Vagina (tissue), 2 donors: ENCODE results near the gene SERPIND1.

Experiments used
- POLR2AphosphoS5 ChIP-seq, 2 donors: sonication (generic); formaldehyde crosslinking; IDR thresholded peaks; one replicate each; pipeline ENCODE4 v1.9.0; 2017; ENCODE audit warnings: antibody characterized with exemption in 2 of 2, mild to moderate bottlenecking in 2 of 2, low read depth in 1 of 2; ENCODE audit not compliant: insufficient read depth in 1 of 2
- TF ChIP-seq, protein P1 (sequence below), 3 experiments: fragments of 450-650 bp in 2 of 3; fragments of 200-600 bp in 1 of 3; sonication (generic) in 1 of 3; IDR thresholded peaks; one replicate each; pipeline ENCODE4 v1.5.1; 2017 to 2019; ENCODE audit warnings: antibody characterized with exemption in 3 of 3, mild to moderate bottlenecking in 2 of 3, moderate library complexity in 2 of 3

DNA sequence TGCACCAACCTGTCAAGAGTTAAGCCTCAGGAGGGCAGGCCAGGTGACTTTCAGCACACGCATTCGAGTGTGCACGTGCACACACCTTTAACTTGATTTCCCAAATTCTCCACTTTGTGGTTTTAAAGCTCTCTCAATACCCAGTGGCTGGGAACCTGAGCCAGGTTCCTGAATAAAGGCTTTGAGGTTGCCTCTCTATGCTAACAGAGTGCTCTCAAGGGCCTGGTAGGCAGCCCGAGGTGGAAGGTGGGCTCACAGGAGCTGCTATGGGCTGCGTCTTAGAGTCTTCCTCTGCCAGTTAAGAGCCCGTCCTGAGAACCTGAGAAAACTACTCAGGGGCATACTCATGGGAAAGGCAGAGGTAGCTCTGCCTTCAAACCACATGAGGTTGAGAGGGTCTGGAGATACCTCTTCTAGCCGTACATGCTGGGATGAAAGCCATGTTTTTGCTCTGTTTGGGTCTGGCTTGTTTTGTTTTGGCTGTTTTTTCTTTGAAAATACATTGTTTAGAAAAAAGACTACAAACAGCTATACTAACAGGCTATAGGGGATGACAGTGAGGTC is 11.6 kb upstream of the SERPIND1 start:
- TF ChIP-seq, protein P1, sequence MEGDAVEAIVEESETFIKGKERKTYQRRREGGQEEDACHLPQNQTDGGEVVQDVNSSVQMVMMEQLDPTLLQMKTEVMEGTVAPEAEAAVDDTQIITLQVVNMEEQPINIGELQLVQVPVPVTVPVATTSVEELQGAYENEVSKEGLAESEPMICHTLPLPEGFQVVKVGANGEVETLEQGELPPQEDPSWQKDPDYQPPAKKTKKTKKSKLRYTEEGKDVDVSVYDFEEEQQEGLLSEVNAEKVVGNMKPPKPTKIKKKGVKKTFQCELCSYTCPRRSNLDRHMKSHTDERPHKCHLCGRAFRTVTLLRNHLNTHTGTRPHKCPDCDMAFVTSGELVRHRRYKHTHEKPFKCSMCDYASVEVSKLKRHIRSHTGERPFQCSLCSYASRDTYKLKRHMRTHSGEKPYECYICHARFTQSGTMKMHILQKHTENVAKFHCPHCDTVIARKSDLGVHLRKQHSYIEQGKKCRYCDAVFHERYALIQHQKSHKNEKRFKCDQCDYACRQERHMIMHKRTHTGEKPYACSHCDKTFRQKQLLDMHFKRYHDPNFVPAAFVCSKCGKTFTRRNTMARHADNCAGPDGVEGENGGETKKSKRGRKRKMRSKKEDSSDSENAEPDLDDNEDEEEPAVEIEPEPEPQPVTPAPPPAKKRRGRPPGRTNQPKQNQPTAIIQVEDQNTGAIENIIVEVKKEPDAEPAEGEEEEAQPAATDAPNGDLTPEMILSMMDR (IDR thresholded peaks at IDR 0.05) = no peak
- no peak for TF ChIP-seq POLR2AphosphoS5 (IDR thresholded peaks at IDR 0.05; ENCODE audit: insufficient read depth in 1 of 2, low read depth in 1 of 2)
